Activated T-helper 17 cell treated with anti-CD3 and anti-CD28 coated beads, Interleukin-2, amount 50 U/mL, for 72 hours (primary cell): ENCODE data around the gene HOXA10. TPM values are rescaled to one million over a fixed set of nuclear protein-coding genes. Genes with fewer than 3 reads are reported as not detected.

Source experiments
- ATAC-seq: fragments of 150-1000 bp; cut with Tn5 transposase; replicated peaks from 2 replicates; pipeline ENCODE4 v1.10.0; 2021; ENCODE audit warnings: mild to moderate bottlenecking, moderate library complexity
- H3K27ac Mint-ChIP-seq: one replicate; pipeline ENCODE4 v1.8.0; 2022; ENCODE audit warnings: mixed read lengths
- H3K27me3 Mint-ChIP-seq: one replicate; pipeline ENCODE4 v1.8.0; 2022; ENCODE audit warnings: mixed read lengths
- H3K36me3 Mint-ChIP-seq: one replicate; pipeline ENCODE4 v1.8.0; 2022; ENCODE audit warnings: low read depth, mild to moderate bottlenecking, mixed read lengths
- H3K4me1 Mint-ChIP-seq: one replicate; pipeline ENCODE4 v1.8.0; 2022; ENCODE audit warnings: mixed read lengths
- H3K4me3 Mint-ChIP-seq: one replicate; pipeline ENCODE4 v1.8.0; 2022; ENCODE audit warnings: mild to moderate bottlenecking, mixed read lengths
- H3K9me3 Mint-ChIP-seq: one replicate; pipeline ENCODE4 v1.8.0; 2022; ENCODE audit warnings: mixed read lengths
- total RNA-seq, 2 donors: library from RNA; stranded (reverse); gene quantifications; one replicate each; pipeline ENCODE4 v1.2.3, GENCODE V29; 2022

HOXA10 gene
- total RNA-seq, 2 donors from 2014 or later: not detected

GRCh38 chr7:27163288-27164044, 10.7 kb downstream of the HOXA10 start:
- no peaks in the 10 kb centered on the region for H3K9me3 Mint-ChIP-seq
- peaks cover 5% of the 10 kb centered on the region for H3K4me1 Mint-ChIP-seq
- peaks cover 55% of the 10 kb centered on the region for H3K27me3 Mint-ChIP-seq
- no peak overlapping the region for H3K27ac Mint-ChIP-seq
- H3K4me3 Mint-ChIP-seq: no peak overlapping the region
- H3K36me3 Mint-ChIP-seq: peaks cover 10% of the 10 kb centered on the region
- no peak for ATAC-seq

- H3K27ac Mint-ChIP-seq: no peak overlapping the region
- H3K4me3 Mint-ChIP-seq: no peak overlapping the region
- H3K36me3 Mint-ChIP-seq: peaks cover 11% of the 10 kb centered on the region
- no peaks in the 10 kb centered on the region for H3K9me3 Mint-ChIP-seq
- no peak for ATAC-seq
- H3K4me1 Mint-ChIP-seq: peaks cover 10% of the 10 kb centered on the region
- H3K27me3 Mint-ChIP-seq: peaks cover 57% of the 10 kb centered on the region
Measured at GRCh38 chr7:27162561-27163287, 11.4 kb downstream of the HOXA10 start.

GRCh38 chr7:27161721-27162560, 12.2 kb downstream of the HOXA10 start:
- no peak overlapping the region for H3K4me3 Mint-ChIP-seq
- peaks cover 57% of the 10 kb centered on the region for H3K27me3 Mint-ChIP-seq
- peaks cover 10% of the 10 kb centered on the region for H3K4me1 Mint-ChIP-seq
- no peak overlapping the region for H3K27ac Mint-ChIP-seq
- H3K36me3 Mint-ChIP-seq: peaks cover 11% of the 10 kb centered on the region
- no peak for ATAC-seq
- no peaks in the 10 kb centered on the region for H3K9me3 Mint-ChIP-seq

- H3K27me3 Mint-ChIP-seq: peaks cover 60% of the 10 kb centered on the region
Measured at GRCh38 chr7:27161214-27161720, 12.9 kb downstream of the HOXA10 start.

GRCh38 chr7:27160546-27161213, 13.4 kb downstream of the HOXA10 start:
- peak; percentile 68 for ATAC-seq
- Mint-ChIP-seq H3K27ac (no peak overlapping the region), H3K4me3 (peak overlapping the region; percentile 54), H3K4me1 (peaks cover 8% of the 10 kb centered on the region), H3K9me3 (no peaks in the 10 kb centered on the region), H3K27me3 (peaks cover 57% of the 10 kb centered on the region), H3K36me3 (peaks cover 8% of the 10 kb centered on the region)

More at GRCh38 chr7:27161214-27161720, 12.9 kb downstream of the HOXA10 start:
- Mint-ChIP-seq H3K9me3 (no peaks in the 10 kb centered on the region), H3K27ac (no peak overlapping the region), H3K4me1 (peaks cover 10% of the 10 kb centered on the region), H3K36me3 (peaks cover 11% of the 10 kb centered on the region), H3K4me3 (peak overlapping the region; percentile 54)
- ATAC-seq: no peak

- Mint-ChIP-seq H3K27ac (no peak overlapping the region), H3K36me3 (peaks cover 5% of the 10 kb centered on the region), H3K4me1 (peaks cover 6% of the 10 kb centered on the region), H3K27me3 (peaks cover 59% of the 10 kb centered on the region), H3K4me3 (peak overlapping the region; percentile 54), H3K9me3 (no peaks in the 10 kb centered on the region)
- ATAC-seq: no peak
Measured at GRCh38 chr7:27160145-27160545, 14.0 kb downstream of the HOXA10 start.

GRCh38 chr7:27159266-27160144, 14.6 kb downstream of the HOXA10 start:
- H3K4me1 Mint-ChIP-seq: peaks cover 11% of the 10 kb centered on the region
- peaks cover 10% of the 10 kb centered on the region for H3K36me3 Mint-ChIP-seq
- no peak overlapping the region for H3K27ac Mint-ChIP-seq
- H3K4me3 Mint-ChIP-seq: peak overlapping the region; percentile 54
- no peaks in the 10 kb centered on the region for H3K9me3 Mint-ChIP-seq
- no peak for ATAC-seq
- peaks cover 65% of the 10 kb centered on the region for H3K27me3 Mint-ChIP-seq

GRCh38 chr7:27158436-27159265, 15.5 kb downstream of the HOXA10 start:
- Mint-ChIP-seq H3K27me3 (peaks cover 67% of the 10 kb centered on the region), H3K9me3 (no peaks in the 10 kb centered on the region), H3K36me3 (peaks cover 15% of the 10 kb centered on the region), H3K4me1 (peaks cover 15% of the 10 kb centered on the region), H3K27ac (no peak overlapping the region), H3K4me3 (no peak overlapping the region)
- ATAC-seq: no peak

GRCh38 chr7:27157702-27158431, 16.3 kb downstream of the HOXA10 start:
- Mint-ChIP-seq H3K4me3 (no peak overlapping the region), H3K4me1 (peaks cover 15% of the 10 kb centered on the region), H3K27me3 (peaks cover 66% of the 10 kb centered on the region), H3K36me3 (peaks cover 16% of the 10 kb centered on the region), H3K9me3 (no peaks in the 10 kb centered on the region), H3K27ac (no peak overlapping the region)
- no peak for ATAC-seq

GRCh38 chr7:27156916-27157701, 17.0 kb downstream of the HOXA10 start:
- Mint-ChIP-seq H3K27me3 (peaks cover 59% of the 10 kb centered on the region), H3K27ac (no peak overlapping the region), H3K36me3 (peaks cover 16% of the 10 kb centered on the region), H3K4me1 (peaks cover 15% of the 10 kb centered on the region), H3K4me3 (no peak overlapping the region), H3K9me3 (no peaks in the 10 kb centered on the region)
- ATAC-seq: no peak

GRCh38 chr7:27156508-27156898, 17.6 kb downstream of the HOXA10 start, which contains the start of gene HOXA7:
TSS of gene HOXA7 (minus strand) at chr7:27156675. CDS start at chr7:27156545, 130 bp downstream.
- Mint-ChIP-seq H3K4me1 (peaks cover 19% of the 10 kb centered on the region), H3K4me3 (peak within 1 kb of the TSS; percentile 72), H3K27ac (no peak within 1 kb of the TSS), H3K27me3 (peaks cover 64% of the 10 kb centered on the region), H3K36me3 (peaks cover 16% of the 10 kb centered on the region), H3K9me3 (no peaks in the 10 kb centered on the region)
- no peak for ATAC-seq
